Keratinocyte (primary cell): Measurements from ENCODE around the gene ADRA1B. TPM values are rescaled to one million over a fixed set of nuclear protein-coding genes. Genes with fewer than 3 reads are reported as not detected.
A peak's percentile ranks its signal among the peaks of the same experiment; 100 is the strongest.

Source experiments
- DNase-seq: peaks from one replicate; pipeline ENCODE4 v3.0.0-alpha.2; 2011; ENCODE audit warnings: low read depth, missing footprints, low spot score
- FAIRE-seq: peaks from 2 replicates; lab custom pipeline; 2011; peaks lifted over from hg19 to GRCh38; lab: Jason Lieb, UNC
- H2AFZ ChIP-seq: 2 replicates; pipeline ENCODE4 v1.6.0; 2012; ENCODE audit warnings: low read length, control low read depth, inconsistent platforms; ENCODE audit not compliant: control insufficient read depth
- H3K27ac ChIP-seq: 2 replicates; pipeline ENCODE4 v1.5.1; 2011; ENCODE audit warnings: low read length; ENCODE audit not compliant: control insufficient read depth, insufficient read depth
- H3K27me3 ChIP-seq: 3 replicates; pipeline ENCODE4 v1.6.0; 2011; ENCODE audit warnings: low read length; ENCODE audit not compliant: control insufficient read depth, insufficient read depth; ENCODE audit errors: extremely low read depth
- H3K36me3 ChIP-seq, 2 experiments: 2 replicates in 1 of 2; 3 replicates in 1 of 2; pipeline ENCODE4 v1.5.1; 2011; ENCODE audit warnings: low read length in 2 of 2, mild to moderate bottlenecking in 1 of 2; ENCODE audit not compliant: control insufficient read depth in 2 of 2, insufficient read depth in 2 of 2; ENCODE audit errors: extremely low read depth in 1 of 2
- H3K4me1 ChIP-seq: 3 replicates; pipeline ENCODE4 v1.5.1; 2011; ENCODE audit warnings: low read length; ENCODE audit not compliant: control insufficient read depth, insufficient read depth; ENCODE audit errors: extremely low read depth
- H3K4me2 ChIP-seq: 3 replicates; pipeline ENCODE4 v1.6.0; 2011; ENCODE audit warnings: low read depth, low read length; ENCODE audit not compliant: control insufficient read depth, insufficient read depth; ENCODE audit errors: extremely low read depth
- H3K4me3 ChIP-seq, 3 experiments: fragments of 200-600 bp in 1 of 3; sonication (generic) in 1 of 3; 2 replicates in 2 of 3; 3 replicates in 1 of 3; pipeline ENCODE4 v1.5.1; 2011 to 2016; ENCODE audit warnings: low read length in 3 of 3, mild to moderate bottlenecking in 3 of 3, control low read depth in 2 of 3, inconsistent platforms in 1 of 3, low read depth in 1 of 3, mixed read lengths in 1 of 3, mixed run types in 1 of 3, moderate library complexity in 1 of 3; ENCODE audit not compliant: control insufficient read depth in 2 of 3, insufficient read depth in 2 of 3; ENCODE audit errors: extremely low read depth in 1 of 3
- H3K79me2 ChIP-seq: 2 replicates; pipeline ENCODE4 v1.6.0; 2012; ENCODE audit warnings: low read length; ENCODE audit not compliant: control insufficient read depth, insufficient read depth
- H3K9ac ChIP-seq: 3 replicates; pipeline ENCODE4 v1.6.0; 2011; ENCODE audit warnings: low read length; ENCODE audit not compliant: control insufficient read depth, insufficient read depth; ENCODE audit errors: extremely low read depth
- H3K9me1 ChIP-seq: 3 replicates; pipeline ENCODE4 v1.6.0; 2011; ENCODE audit warnings: low read length; ENCODE audit not compliant: control insufficient read depth, insufficient read depth; ENCODE audit errors: extremely low read depth
- H3K9me3 ChIP-seq: 2 replicates; pipeline ENCODE4 v1.5.1; 2012; ENCODE audit warnings: low read depth, low read length; ENCODE audit not compliant: control insufficient read depth
- H4K20me1 ChIP-seq: 3 replicates; pipeline ENCODE4 v1.6.0; 2011; ENCODE audit warnings: low read length; ENCODE audit not compliant: control insufficient read depth, insufficient read depth; ENCODE audit errors: extremely low read depth
- EZH2 ChIP-seq: IDR thresholded peaks from one replicate; pipeline ENCODE4 v1.6.1; 2012; ENCODE audit warnings: inconsistent platforms, mild to moderate bottlenecking, low read length, moderate library complexity
- dilution Hi-C: fragments of 300-500 bp; cut with MboI; formaldehyde crosslinking; loops from one replicate; pipeline ENCODE4 v1.7.0; 2020; ENCODE audit warnings: low sequenced_read_pairs; ENCODE audit not compliant: extremely low pct_ligation_motif_present
- polyA plus RNA-seq, 5 experiments: library from polyadenylated mRNA; depleted of rRNA in 3 of 5; stranded (reverse) in 3 of 5; stranded (forward) in 1 of 5; unstranded in 1 of 5; fragments of >200 nt; gene quantifications; 1 replicate in 1 of 5; 2 replicates in 3 of 5; 3 replicates in 1 of 5; pipeline versions ENCODE4 v1.2.1 to v1.2.3, GENCODE V29; 2011 to 2012; ENCODE audit warnings: missing spikeins in 2 of 5, low read depth in 1 of 5, low replicate concordance in 1 of 5
- TF ChIP-seq, protein P1 (sequence below), 3 experiments: IDR thresholded peaks in 1 of 3; conservative IDR thresholded peaks in 1 of 3; optimal IDR thresholded peaks in 1 of 3; 2 replicates in 2 of 3; 3 replicates in 1 of 3; pipeline versions ENCODE3 to v1.5.1; 2011; ENCODE audit warnings: low read length in 3 of 3, mild to moderate bottlenecking in 3 of 3, moderate library complexity in 2 of 3, control low read depth in 1 of 3, inconsistent platforms in 1 of 3; ENCODE audit not compliant: insufficient read depth in 2 of 3; ENCODE audit errors: extremely low read depth in 1 of 3

The ADRA1B gene
- polyA plus RNA-seq, 1 donor (not counting 4 experiments of a cell fraction or from before 2014, with no cell fraction given) = 0.18 TPM

DNA sequence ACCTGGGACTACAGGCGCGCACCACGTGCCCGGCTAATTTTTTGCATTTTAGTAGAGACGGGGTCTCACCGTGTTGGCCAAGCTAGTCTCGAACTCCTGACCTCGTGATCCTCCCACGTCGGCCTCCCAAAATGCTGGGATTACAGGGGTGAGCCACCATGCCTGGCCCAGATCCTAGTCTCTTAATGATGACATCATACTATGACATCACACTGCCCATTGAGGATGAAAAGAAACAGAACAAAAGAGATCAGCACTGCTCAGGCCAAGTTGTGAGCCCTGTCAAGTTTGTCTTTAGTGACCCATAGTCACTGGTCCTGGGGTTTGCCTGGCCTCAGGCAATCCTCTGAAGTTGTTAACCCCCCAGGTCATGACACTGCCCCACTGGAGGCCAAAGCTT, 21.3 kb downstream of the ADRA1B start:
- Histone ChIP-seq H3K4me2 (peak overlapping the region; percentile 58), H3K9me3 (no peaks in the 10 kb centered on the region), H3K4me1 (peaks cover 18% of the 10 kb centered on the region), H3K27me3 (no peaks in the 10 kb centered on the region), H3K36me3 (no peaks in the 10 kb centered on the region), H4K20me1 (no peaks in the 10 kb centered on the region), H3K79me2 (no peaks in the 10 kb centered on the region), H3K9ac (peak overlapping the region; percentile 58), H3K27ac (peak overlapping the region; percentile 81), H3K9me1 (no peaks in the 10 kb centered on the region), H2AFZ (peak overlapping the region; percentile 4), H3K4me3 (no peak overlapping the region)
- no peak for DNase-seq
- dilution Hi-C loops = no loop called here
- no peak for TF ChIP-seq EZH2
- TF ChIP-seq, protein P1, sequence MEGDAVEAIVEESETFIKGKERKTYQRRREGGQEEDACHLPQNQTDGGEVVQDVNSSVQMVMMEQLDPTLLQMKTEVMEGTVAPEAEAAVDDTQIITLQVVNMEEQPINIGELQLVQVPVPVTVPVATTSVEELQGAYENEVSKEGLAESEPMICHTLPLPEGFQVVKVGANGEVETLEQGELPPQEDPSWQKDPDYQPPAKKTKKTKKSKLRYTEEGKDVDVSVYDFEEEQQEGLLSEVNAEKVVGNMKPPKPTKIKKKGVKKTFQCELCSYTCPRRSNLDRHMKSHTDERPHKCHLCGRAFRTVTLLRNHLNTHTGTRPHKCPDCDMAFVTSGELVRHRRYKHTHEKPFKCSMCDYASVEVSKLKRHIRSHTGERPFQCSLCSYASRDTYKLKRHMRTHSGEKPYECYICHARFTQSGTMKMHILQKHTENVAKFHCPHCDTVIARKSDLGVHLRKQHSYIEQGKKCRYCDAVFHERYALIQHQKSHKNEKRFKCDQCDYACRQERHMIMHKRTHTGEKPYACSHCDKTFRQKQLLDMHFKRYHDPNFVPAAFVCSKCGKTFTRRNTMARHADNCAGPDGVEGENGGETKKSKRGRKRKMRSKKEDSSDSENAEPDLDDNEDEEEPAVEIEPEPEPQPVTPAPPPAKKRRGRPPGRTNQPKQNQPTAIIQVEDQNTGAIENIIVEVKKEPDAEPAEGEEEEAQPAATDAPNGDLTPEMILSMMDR (optimal IDR thresholded peaks at IDR 0.05 in 1 of 3, IDR thresholded peaks at IDR 0.05 in 1 of 3, conservative IDR thresholded peaks at IDR 0.05 in 1 of 3; ENCODE audit: extremely low read depth in 1 of 3, insufficient read depth in 2 of 3, low read length in 3 of 3) = no peak
- no peak for FAIRE-seq

DNA sequence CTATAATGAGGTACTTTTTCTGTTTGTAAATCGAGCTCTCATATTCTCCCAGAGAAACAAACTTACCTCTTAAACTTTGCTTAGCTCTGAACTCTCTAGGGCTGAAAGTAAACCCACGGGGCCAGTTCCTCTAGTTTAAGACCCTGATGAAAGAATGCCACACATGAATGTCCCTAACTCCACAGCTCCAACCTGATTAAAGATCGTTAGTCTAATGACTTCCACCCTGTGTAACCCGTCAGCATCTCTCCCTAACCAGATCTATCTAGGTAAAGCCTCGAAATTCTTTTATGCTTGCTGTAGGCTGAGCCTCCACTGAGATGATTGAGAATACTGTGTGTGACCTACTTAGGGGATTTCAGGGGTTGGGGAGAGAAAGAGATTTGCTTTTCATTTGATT, 27.0 kb downstream of the ADRA1B start:
- TF ChIP-seq EZH2 = no peak
- TF ChIP-seq, protein P1 (optimal IDR thresholded peaks at IDR 0.05 in 1 of 3, IDR thresholded peaks at IDR 0.05 in 1 of 3, conservative IDR thresholded peaks at IDR 0.05 in 1 of 3; ENCODE audit: extremely low read depth in 1 of 3, insufficient read depth in 2 of 3, low read length in 3 of 3) = no peak
- dilution Hi-C loops = no loop called here
- no peaks in the 10 kb centered on the region for H3K4me1 ChIP-seq

More for the DNA sequence above, 27.0 kb downstream of the ADRA1B start:
- no peak overlapping the region for H3K27ac ChIP-seq
- H3K4me3 ChIP-seq = no peak overlapping the region
- H4K20me1 ChIP-seq = no peaks in the 10 kb centered on the region
- no peaks in the 10 kb centered on the region for H3K79me2 ChIP-seq
- no peaks in the 10 kb centered on the region for H3K9me3 ChIP-seq
- DNase-seq = no peak
- no peaks in the 10 kb centered on the region for H3K9me1 ChIP-seq
- no peak overlapping the region for H3K4me2 ChIP-seq
- no peak for FAIRE-seq
- no peak overlapping the region for H3K9ac ChIP-seq
- peak overlapping the region; percentile 39 for H2AFZ ChIP-seq
- no peaks in the 10 kb centered on the region for H3K36me3 ChIP-seq
- no peaks in the 10 kb centered on the region for H3K27me3 ChIP-seq
